ENCODE data around the gene ZNF367. TPM values are rescaled to one million over a fixed set of nuclear protein-coding genes. Genes with fewer than 3 reads are reported as not detected.

The ZNF367 gene
- total RNA-seq, 4 donors from 2014 or later = 0.15 to 5.1 (median 1.7) TPM

DNA sequence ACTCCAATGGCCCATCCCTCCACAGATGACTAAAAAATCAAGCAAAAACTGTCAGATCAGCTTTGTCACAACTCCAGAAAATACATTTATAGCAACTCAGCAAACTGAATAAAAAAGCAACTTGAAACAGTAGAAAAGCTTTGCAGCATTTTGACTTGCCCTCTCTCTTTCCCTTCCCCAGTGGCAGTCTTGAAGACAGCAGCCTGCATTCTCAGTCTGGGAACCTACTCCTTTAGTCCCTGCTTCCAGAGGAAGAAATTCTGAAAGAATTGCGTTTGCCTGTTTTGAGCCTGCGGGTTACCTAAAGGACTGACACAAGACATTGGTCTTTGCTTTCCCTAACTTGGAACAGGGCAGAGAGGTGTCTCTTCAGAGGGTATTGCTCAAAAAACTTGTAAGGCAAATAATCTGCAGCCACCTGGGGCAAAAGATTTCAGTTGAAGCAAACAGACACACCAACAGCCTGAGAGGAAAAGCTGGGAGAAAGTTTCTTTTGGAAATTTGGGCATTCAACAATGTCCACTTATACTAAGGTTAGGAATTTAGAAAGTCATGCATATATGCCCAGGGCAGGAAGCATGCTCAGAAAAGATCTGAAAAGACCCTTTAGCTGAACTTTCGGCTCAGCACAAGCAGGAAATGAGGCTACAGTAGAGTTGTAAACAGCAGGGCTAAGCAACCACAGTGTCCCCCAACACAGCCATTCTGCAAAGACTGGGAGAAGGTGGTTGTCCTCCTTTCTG, 19.4 kb downstream of the ZNF367 start:
- Histone ChIP-seq H3K36me3 (no peaks in the 10 kb centered on the region), H3K9me3 (no peaks in the 10 kb centered on the region), H3K27ac (no peak overlapping the region), H3K4me1 (no peaks in the 10 kb centered on the region), H3K27me3 (no peaks in the 10 kb centered on the region), H3K4me3 (no peak overlapping the region)
- TF ChIP-seq, protein P1, sequence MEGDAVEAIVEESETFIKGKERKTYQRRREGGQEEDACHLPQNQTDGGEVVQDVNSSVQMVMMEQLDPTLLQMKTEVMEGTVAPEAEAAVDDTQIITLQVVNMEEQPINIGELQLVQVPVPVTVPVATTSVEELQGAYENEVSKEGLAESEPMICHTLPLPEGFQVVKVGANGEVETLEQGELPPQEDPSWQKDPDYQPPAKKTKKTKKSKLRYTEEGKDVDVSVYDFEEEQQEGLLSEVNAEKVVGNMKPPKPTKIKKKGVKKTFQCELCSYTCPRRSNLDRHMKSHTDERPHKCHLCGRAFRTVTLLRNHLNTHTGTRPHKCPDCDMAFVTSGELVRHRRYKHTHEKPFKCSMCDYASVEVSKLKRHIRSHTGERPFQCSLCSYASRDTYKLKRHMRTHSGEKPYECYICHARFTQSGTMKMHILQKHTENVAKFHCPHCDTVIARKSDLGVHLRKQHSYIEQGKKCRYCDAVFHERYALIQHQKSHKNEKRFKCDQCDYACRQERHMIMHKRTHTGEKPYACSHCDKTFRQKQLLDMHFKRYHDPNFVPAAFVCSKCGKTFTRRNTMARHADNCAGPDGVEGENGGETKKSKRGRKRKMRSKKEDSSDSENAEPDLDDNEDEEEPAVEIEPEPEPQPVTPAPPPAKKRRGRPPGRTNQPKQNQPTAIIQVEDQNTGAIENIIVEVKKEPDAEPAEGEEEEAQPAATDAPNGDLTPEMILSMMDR (IDR thresholded peaks at IDR 0.05 in 4 of 5, conservative IDR thresholded peaks at IDR 0.05 in 1 of 5) = no peak
- TF ChIP-seq POLR2A (IDR thresholded peaks at IDR 0.05) = no peak
- intact Hi-C loops (cut with DNase I; ENCODE audit: low total_unique reads) (no loop called here), in situ Hi-C loops (cut with MboI; ENCODE audit: low sequenced_read_pairs in 4 of 4) (no loop called here)
- DNase-seq (no peak), ATAC-seq (no peak)

DNA sequence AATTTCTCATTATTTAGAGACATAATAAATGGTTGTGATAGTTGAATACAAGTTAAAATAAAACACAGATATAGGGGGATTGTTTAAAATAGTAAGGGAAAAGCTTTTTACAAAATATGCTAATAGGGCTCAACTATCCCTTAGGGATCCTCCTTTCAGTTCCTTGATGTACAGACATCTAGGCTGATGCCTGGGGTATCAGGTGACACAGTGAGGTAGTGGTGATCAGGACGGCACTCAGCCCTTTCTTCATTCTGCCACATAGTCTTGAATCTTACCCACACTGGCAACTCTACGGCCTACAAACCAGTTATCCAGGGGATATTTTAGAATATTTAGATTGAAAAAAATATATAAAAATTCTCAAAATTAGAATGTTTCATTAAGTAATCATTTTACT, 22.2 kb downstream of the ZNF367 start:
- Histone ChIP-seq H3K9me3 (no peaks in the 10 kb centered on the region), H3K4me3 (no peak overlapping the region), H3K36me3 (no peaks in the 10 kb centered on the region), H3K27me3 (no peaks in the 10 kb centered on the region), H3K27ac (no peak overlapping the region), H3K4me1 (no peaks in the 10 kb centered on the region)
- ATAC-seq = no peak
- in situ Hi-C loops (cut with MboI; ENCODE audit: low sequenced_read_pairs in 4 of 4) (no loop called here), intact Hi-C loops (cut with DNase I; ENCODE audit: low total_unique reads) (no loop called here)
- DNase-seq = no peak
- TF ChIP-seq, protein P1 (IDR thresholded peaks at IDR 0.05 in 4 of 5, conservative IDR thresholded peaks at IDR 0.05 in 1 of 5) = no peak
- TF ChIP-seq POLR2A (IDR thresholded peaks at IDR 0.05) = no peak

DNA sequence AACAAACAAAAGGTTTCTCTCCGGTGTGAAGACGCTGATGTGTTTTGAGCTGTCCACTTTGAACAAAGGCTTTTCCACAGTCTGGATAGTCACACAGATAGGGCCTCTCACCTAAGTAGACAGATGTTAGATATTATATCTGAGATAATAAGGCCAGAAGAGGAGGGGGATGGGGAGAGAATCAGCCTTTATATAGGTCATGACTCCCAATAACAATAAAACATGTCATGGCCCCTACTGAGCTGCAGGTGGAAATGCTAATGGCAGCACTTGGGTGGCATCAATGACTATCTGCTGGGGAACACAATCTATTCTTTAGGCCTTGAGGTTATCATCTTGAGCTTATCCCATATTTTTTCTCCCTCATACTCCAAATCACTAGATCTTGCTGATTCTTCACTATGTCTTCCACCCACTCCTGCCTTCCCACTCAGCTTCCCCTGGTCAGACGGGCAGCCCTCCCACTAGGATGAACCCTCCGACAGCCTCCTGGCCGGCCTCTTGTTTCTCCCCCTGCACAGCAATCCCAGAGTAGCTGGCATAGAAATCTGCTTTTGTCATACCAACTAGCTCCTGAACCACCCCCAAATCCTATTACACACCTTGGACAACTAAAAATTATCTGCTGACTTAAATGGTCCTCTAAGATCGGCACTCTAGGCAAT, 23.2 kb downstream of the ZNF367 start:
- H3K36me3 ChIP-seq = no peaks in the 10 kb centered on the region
- no peaks in the 10 kb centered on the region for H3K9me3 ChIP-seq
- DNase-seq (no peak), ATAC-seq (no peak)
- no peak overlapping the region for H3K4me3 ChIP-seq
- intact Hi-C loops (cut with DNase I; ENCODE audit: low total_unique reads) = no loop called here
- no peaks in the 10 kb centered on the region for H3K27me3 ChIP-seq
- H3K27ac ChIP-seq = no peak overlapping the region
- no peak for TF ChIP-seq POLR2A (IDR thresholded peaks at IDR 0.05)
- TF ChIP-seq, protein P1 (IDR thresholded peaks at IDR 0.05 in 4 of 5, conservative IDR thresholded peaks at IDR 0.05 in 1 of 5) = no peak
- H3K4me1 ChIP-seq = no peaks in the 10 kb centered on the region
- in situ Hi-C loops (cut with MboI; ENCODE audit: low sequenced_read_pairs in 4 of 4) = no loop called here

DNA sequence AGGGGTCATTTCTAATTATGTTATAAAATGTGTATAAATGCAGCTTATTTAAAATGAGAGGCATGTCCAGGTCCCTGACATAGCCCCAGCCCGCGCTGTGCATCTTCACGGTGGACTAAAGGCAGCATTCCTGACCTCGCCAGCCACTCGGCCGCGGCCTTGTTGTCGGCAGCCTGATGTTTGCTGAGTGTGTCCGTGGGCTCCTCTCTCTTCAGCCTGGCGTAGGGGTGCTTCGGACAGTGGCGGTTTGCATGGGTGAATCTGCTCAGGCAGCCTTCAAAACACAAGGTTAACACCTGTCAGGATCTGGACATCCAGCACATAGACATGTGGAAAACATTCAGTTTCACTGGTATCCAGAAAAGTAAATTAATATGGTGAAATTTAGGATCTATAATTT, 25.9 kb downstream of the ZNF367 start:
- intact Hi-C loops (cut with DNase I; ENCODE audit: low total_unique reads) = no loop called here
- no peak for TF ChIP-seq POLR2A (IDR thresholded peaks at IDR 0.05)
- TF ChIP-seq, protein P1 (IDR thresholded peaks at IDR 0.05 in 4 of 5, conservative IDR thresholded peaks at IDR 0.05 in 1 of 5) = no peak
- Histone ChIP-seq H3K4me3 (no peak overlapping the region), H3K9me3 (no peaks in the 10 kb centered on the region), H3K27me3 (no peaks in the 10 kb centered on the region), H3K27ac (no peak overlapping the region), H3K4me1 (no peaks in the 10 kb centered on the region), H3K36me3 (no peaks in the 10 kb centered on the region)
- in situ Hi-C loops (cut with MboI; ENCODE audit: low sequenced_read_pairs in 4 of 4) = no loop called here
- DNase-seq (no peak), ATAC-seq (no peak)

Data from gastrocnemius medialis (tissue), 4 donors.